ENCODE data around the gene PATJ. TPM values are rescaled to one million over a fixed set of nuclear protein-coding genes. Genes with fewer than 3 reads are reported as not detected.
"Not testable (repeated sequence)": the region's sequence is repeated elsewhere in the genome, so short reads cannot be mapped to it uniquely, and the experiment has no call there.

Gene PATJ
- total and polyA plus RNA-seq, 2 experiments from 2014 or later, result 35.3 to 68.4 TPM

- not testable (repeated sequence) for ATAC-seq; H4K20me1 ChIP-seq (replicated peaks; ENCODE audit: insufficient read depth); H3K27me3 ChIP-seq (ENCODE audit: insufficient read depth); H3K79me2 ChIP-seq (replicated peaks; ENCODE audit: insufficient read depth); H3K4me2 ChIP-seq; H2AFZ ChIP-seq; DNase-seq (ENCODE audit: low spot score); H3K27me3 Mint-ChIP-seq (ENCODE audit: insufficient read depth, low read depth, poor library complexity); H3K27ac ChIP-seq (ENCODE audit: low read depth); H3K4me3 Mint-ChIP-seq; H3K9me2 ChIP-seq (ENCODE audit: insufficient read depth); H3K27ac Mint-ChIP-seq; H3F3A ChIP-seq (replicated peaks; ENCODE audit: low read depth); H3K4me3 ChIP-seq; H3K36me3 ChIP-seq (ENCODE audit: insufficient read depth)
- Mint-ChIP-seq H3K4me1 (peaks cover 28% of the 10 kb centered on the region), H3K9me3 (peaks cover 11% of the 10 kb centered on the region; the same call in 2 of the 3 replicates), H3K36me3 (ENCODE audit: low read depth) (peaks cover 18% of the 10 kb centered on the region)
- peaks cover 23% of the 10 kb centered on the region for H3K4me1 ChIP-seq (ENCODE audit: insufficient read depth)
These were observed 206.4 kb downstream of the PATJ start for GRCh38 chr1:61948685-61949084.

DNA sequence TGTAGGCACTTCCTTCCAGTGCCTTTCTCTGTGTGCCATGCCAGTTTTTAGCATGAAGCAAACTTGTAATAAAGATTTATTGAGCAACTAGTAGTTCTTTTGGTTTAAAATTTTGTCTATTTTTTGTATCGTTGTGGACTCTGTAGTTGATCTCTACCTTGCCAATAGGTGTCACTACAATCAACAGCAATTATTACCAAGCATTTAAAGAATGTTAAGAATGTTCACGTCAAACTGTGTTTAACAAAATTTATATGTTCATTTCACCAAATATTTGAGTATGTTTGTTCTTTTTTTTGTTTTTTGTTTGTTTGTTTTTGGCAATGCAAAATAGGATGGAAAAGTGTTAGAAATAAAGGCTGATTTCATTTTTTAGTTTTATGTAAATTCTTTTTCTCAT is 208.1 kb downstream of the PATJ start:
- H3K4me1 ChIP-seq (ENCODE audit: insufficient read depth), result peaks cover 30% of the 10 kb centered on the region
- Mint-ChIP-seq H3K27me3 (ENCODE audit: insufficient read depth, low read depth, poor library complexity) (no peaks in the 10 kb centered on the region), H3K36me3 (ENCODE audit: low read depth) (peaks cover 2% of the 10 kb centered on the region; the same call in 2 of the 3 replicates), H3K4me1 (peaks cover 34% of the 10 kb centered on the region), H3K9me3 (no peaks in the 10 kb centered on the region), H3K4me3 (peak overlapping the region; percentile 17; the same call in 1 of the 3 replicates), H3K27ac (peak overlapping the region; percentile 95)
- H3K4me2 ChIP-seq, result no peak overlapping the region
- no peaks in the 10 kb centered on the region for H3K9me2 ChIP-seq (ENCODE audit: insufficient read depth)
- ATAC-seq, result peak; percentile 52
- H3K36me3 ChIP-seq (ENCODE audit: insufficient read depth), result no peaks in the 10 kb centered on the region
- no peak for TF ChIP-seq EZH2phosphoT487 (IDR thresholded peaks at IDR 0.05; ENCODE audit: unreplicated experiment)
- TF ChIP-seq, protein P1, sequence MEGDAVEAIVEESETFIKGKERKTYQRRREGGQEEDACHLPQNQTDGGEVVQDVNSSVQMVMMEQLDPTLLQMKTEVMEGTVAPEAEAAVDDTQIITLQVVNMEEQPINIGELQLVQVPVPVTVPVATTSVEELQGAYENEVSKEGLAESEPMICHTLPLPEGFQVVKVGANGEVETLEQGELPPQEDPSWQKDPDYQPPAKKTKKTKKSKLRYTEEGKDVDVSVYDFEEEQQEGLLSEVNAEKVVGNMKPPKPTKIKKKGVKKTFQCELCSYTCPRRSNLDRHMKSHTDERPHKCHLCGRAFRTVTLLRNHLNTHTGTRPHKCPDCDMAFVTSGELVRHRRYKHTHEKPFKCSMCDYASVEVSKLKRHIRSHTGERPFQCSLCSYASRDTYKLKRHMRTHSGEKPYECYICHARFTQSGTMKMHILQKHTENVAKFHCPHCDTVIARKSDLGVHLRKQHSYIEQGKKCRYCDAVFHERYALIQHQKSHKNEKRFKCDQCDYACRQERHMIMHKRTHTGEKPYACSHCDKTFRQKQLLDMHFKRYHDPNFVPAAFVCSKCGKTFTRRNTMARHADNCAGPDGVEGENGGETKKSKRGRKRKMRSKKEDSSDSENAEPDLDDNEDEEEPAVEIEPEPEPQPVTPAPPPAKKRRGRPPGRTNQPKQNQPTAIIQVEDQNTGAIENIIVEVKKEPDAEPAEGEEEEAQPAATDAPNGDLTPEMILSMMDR (conservative IDR thresholded peaks at IDR 0.05; ENCODE audit: low read depth in 2 of 2), result peak; percentile 55 to 80
- no peaks in the 10 kb centered on the region for H3K27me3 ChIP-seq (ENCODE audit: insufficient read depth)
- no peak overlapping the region for H2AFZ ChIP-seq
- no peaks in the 10 kb centered on the region for H3K79me2 ChIP-seq (replicated peaks; ENCODE audit: insufficient read depth)
- no peaks in the 10 kb centered on the region for H3F3A ChIP-seq (replicated peaks; ENCODE audit: low read depth)
- DNase-seq (ENCODE audit: low spot score), result peak; percentile 78
- H4K20me1 ChIP-seq (replicated peaks; ENCODE audit: insufficient read depth), result no peaks in the 10 kb centered on the region
- H3K4me3 ChIP-seq, result no peak overlapping the region
- H3K27ac ChIP-seq (ENCODE audit: low read depth), result peak overlapping the region; percentile 94

DNA sequence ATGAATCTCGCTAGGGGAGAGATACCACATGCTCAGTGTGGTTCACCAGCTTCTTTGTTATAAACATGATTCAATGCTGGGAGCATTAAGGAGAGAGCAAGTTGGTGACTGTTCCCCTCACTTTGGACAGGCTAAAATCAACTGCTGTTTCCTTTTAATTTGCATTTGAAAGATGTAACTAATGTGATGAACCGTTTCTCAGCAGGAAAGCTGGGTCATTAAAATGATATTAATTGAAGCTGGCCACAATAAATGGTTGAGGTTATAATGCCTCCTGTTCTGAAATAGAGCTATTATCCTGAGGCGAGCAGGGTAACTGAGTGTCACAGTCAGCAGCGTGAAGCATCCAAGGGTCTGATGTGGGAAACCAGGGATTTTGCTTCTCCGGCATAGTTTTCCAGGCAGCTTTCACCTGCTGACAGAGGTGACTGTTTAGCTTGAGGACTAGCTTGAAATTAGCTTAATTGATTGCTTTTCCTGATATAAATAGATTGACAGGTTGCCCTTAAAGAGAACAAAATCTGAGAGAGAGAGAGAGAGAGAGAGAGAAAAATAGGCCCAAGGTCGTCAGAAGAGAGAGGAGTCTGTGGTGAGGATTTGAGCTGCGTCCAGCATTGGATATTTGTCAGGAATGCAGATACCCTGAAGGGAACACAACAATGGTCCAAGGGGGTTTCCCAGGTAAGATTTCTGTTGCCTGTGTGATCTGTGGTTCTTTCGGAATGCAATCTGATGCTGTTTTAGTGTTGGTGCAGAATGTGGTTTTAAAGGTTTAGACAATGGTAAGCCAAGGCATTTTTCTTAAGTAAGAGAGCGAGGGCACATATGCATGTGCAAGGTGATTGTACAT is 209.7 kb downstream of the PATJ start:
- H3K9me3 Mint-ChIP-seq, result no peaks in the 10 kb centered on the region
- Histone ChIP-seq H2AFZ (no peak overlapping the region), H3K27me3 (ENCODE audit: insufficient read depth) (no peaks in the 10 kb centered on the region), H3F3A (replicated peaks; ENCODE audit: low read depth) (no peaks in the 10 kb centered on the region), H3K4me3 (peak overlapping the region; percentile 18; the same call in 1 of the 2 replicates), H3K4me2 (peak overlapping the region; percentile 39), H3K27ac (ENCODE audit: low read depth) (peak overlapping the region; percentile 94), H3K9me2 (ENCODE audit: insufficient read depth) (no peaks in the 10 kb centered on the region), H3K4me1 (ENCODE audit: insufficient read depth) (peaks cover 39% of the 10 kb centered on the region), H4K20me1 (replicated peaks; ENCODE audit: insufficient read depth) (no peaks in the 10 kb centered on the region), H3K79me2 (replicated peaks; ENCODE audit: insufficient read depth) (no peaks in the 10 kb centered on the region), H3K36me3 (ENCODE audit: insufficient read depth) (no peaks in the 10 kb centered on the region)
- ATAC-seq (peak; percentile 80), DNase-seq (ENCODE audit: low spot score) (peak; percentile 83)
- peaks cover 48% of the 10 kb centered on the region for H3K4me1 Mint-ChIP-seq
- H3K4me3 Mint-ChIP-seq, result peak overlapping the region; percentile 61
- TF ChIP-seq NANOG (IDR thresholded peaks at IDR 0.05; ENCODE audit: borderline replicate concordance) (peak; percentile 89), ZNF462 (CRISPR knock-in tag; IDR thresholded peaks at IDR 0.05) (no peak)
- H3K27me3 Mint-ChIP-seq (ENCODE audit: insufficient read depth, low read depth, poor library complexity), result no peaks in the 10 kb centered on the region
- peak overlapping the region; percentile 95 for H3K27ac Mint-ChIP-seq
- H3K36me3 Mint-ChIP-seq (ENCODE audit: low read depth), result no peaks in the 10 kb centered on the region; the same call in 2 of the 3 replicates
